Activated T-cell treated with anti-CD3 and anti-CD28 coated beads for 4 hours (primary cell): ENCODE data around the gene GCSAM.
A peak's percentile ranks its signal among the peaks of the same experiment; 100 is the strongest.

ENCODE experiments used
- DNase-seq: peaks from one replicate; pipeline ENCODE4 v3.0.0-alpha.2; 2020

GCSAM gene, protein sequence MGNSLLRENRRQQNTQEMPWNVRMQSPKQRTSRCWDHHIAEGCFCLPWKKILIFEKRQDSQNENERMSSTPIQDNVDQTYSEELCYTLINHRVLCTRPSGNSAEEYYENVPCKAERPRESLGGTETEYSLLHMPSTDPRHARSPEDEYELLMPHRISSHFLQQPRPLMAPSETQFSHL

DNA sequence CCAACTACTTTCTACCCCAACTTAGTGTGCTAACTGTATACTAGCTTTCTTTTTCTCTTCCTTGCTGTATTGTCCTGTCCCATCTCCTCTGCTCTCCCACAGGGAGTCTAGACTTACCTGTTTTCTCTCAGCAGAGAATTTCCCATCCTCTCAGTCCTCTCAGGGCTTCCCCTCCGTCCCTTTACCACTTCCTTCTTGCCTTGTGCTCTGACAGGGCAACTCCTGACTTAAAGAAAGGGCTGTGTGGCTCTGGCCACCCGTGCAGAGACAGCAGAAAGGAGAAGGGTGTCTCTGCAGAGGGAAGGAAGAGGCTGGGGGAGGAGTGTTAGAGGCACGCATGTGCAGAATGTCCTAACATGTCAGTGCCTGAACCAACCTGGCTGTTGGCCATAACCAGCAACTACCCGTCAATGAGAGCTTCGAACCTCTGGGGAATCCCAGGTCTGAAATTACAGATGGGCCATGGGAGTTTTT lies at the start of gene GCSAM:
GCSAM (minus strand) TSS at position 274 of the 474 bp plus-strand sequence; CDS start at position 146, 128 bp downstream.
- DNase-seq: peak; percentile 42

DNA sequence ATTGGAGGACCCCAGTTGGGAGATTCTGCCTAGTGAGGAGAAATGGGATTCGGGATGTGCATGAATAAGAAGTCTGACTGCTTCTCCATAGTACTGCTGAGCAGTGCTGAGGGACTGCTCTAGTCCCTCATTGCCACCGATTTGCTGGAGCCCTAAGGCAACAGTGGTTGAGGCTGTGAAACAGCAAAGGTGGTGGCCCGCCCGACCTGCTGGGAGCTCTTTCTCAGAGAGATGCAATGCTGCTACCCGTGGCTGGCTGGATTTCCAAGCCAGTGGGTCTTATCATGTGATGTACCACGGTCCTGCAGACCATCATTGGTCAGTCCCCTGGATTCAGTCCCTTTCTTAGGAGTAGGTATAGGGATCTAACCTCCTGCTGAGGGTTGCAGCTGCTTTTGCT lies 42.6 kb upstream of the GCSAM start:
- DNase-seq: no peak

DNA sequence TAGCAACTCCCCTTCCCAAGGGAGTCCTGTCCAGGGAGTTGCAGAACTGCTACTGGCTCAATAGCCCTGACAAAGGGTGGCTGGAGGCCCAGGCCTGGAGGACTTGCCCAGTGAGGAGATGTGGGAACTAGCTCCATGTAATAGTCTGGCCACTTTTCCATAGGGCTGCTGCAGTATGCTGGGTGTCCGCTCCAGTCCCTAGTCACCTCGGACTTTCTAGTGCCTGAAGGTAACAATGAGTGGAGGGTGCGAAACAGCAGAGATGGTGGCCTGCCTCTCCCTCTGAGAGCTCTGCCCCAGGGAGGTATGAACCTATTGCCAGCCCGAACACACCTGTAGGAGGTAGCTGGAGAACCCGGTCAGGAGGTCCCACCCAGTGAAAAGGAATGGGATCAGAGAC lies 42.0 kb upstream of the GCSAM start:
- no peak for DNase-seq

DNA sequence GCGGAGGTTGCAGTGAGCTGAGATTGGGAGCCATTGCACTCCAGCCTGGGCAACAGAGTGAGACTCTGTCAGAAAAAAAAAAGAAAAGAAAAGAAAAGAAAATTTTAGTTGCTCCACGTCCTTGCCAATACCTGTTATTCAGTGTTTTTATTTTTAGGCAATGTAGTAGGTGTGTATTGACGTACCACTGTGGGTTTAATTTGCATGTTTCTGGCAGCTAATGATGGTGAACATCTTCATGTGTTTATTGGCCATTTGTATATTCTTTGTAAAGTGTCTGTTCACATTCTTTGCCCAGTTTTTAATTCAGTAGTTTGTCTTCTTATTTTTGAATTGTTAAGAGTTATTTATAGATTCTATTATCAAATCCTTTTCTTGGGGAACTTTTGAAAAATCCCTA lies 38.1 kb upstream of the GCSAM start:
- no peak for DNase-seq

DNA sequence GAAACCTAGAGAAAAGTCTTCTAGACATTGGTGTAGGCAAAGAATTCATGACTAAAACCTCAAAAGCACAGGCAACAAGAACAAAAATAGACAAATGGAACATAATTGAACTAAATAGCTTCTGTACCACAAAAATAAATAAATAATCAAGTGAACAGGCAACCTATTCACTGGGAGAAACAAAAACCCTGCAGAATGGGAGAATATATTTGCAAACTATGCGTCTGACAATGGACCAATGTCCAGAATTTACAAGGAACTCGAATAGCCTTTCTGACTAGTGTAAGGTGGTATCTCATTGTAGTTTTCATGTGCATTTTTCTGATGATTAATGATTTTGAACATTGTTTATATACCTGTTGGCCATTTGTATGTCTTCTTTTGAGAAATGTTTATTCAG lies 37.0 kb upstream of the GCSAM start:
- no peak for DNase-seq

DNA sequence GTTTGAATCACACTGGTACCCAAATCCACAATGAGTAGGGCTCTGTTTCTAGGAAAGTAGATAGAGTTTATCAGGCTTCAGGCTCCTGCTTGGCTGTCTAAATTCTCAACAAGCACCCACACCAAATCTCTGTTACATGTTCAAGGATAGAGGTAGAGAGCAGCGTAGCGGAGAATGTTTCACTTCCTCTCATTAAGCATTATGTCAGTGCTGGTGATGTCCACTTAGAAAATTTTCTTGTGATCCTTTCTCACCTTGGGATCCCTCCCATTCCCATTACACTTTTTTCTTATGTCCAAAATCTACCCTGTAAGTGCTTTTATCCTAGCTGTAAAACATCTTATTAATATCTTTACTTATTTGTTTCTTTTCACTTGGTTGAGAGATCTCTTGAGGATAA lies 34.7 kb upstream of the GCSAM start:
- DNase-seq: no peak

DNA sequence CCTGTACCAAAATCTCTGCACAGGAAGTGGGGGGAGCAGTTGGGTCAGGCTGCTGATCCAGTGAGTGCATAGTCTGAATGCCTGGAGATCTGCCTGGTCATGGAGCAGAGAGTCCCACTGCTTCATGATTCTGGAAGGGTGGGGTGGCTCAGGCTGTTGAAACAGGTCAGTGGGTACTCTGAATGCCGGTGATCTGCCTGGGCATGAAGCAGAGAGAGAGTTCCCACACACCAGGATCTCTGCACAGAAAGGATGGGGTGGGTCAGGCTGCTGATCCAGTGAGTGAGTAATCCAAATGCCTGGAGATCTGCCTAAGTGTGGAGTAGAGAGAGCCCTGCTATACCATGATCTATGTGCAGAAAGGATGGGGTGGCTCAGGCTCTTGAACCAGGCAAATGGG lies 16.1 kb upstream of the GCSAM start:
- no peak for DNase-seq

DNA sequence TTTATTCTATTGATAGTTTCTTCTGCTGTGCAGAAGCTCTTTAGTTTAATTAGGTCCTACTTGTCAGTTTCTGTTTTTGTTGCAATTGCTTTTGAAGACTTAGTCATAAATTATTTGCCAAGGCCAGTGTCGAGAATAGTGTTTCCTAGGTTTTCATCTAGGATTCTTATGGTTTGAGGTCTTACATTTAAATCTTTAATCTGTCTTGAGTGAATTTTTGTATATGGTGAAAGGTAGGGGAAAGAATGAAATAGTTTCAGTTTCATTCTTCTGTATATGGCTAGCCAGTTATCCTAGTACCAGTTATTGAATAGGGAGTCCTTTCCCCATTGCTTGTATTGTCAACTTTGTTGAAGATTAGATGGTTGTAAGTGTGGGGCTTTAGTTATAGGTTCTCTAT lies 10.6 kb upstream of the GCSAM start:
- DNase-seq: no peak

DNA sequence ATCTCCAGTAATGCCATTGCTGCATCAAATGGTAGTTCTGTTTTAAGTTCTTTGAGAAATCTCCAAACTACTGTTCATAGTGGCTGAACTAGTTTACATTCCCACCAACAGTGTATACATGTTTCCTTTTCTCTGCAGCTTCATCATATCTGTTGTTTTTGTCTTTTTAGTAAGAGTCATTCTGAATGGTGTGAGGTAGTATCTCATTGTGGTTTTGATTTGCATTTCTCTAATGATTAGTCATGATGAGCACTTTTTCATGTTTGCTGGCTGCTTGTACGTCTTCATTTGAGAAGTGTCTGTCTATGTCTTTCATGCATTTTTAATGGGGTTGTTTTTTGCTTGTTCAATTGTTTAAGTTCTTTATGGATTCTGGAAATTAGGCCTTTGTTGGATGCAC lies 10.2 kb upstream of the GCSAM start:
- DNase-seq: no peak

DNA sequence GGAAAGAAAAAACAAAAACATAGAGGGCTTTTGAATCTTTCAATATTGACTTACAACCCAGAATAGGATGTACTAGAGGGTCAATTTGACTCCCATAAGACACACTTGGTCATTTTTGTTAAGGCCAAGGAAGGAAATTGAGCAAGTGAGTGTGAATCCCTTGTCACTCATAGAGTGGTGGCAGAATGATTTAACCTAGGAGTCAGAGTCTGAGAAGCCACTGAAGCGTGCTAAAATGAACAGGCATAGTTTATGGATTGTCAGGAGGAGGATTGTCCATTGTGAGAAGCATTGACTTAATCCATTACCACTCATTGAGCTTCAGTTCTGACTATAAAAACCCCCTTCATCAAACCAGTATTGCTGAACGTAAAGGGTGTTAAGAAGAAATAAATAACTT lies 8.2 kb upstream of the GCSAM start:
- no peak for DNase-seq

DNA sequence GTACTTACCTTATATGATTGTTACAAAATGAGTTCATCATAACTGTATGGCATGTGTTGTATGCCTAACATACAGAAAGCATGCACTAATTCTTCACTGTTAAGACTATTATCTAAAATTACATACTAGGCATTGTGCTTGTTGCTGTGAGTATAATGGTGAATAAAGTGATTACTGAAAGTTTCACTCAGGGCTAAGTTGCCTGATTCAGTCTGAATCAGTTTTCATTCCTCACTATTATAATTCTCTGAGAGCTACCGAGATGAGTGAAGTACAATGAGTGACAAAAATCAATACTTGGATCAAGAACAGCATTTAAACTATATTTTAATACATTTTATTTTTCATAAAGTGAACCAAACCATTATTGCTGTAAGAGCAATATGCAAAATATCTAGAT lies 7.5 kb upstream of the GCSAM start:
- no peak for DNase-seq

DNA sequence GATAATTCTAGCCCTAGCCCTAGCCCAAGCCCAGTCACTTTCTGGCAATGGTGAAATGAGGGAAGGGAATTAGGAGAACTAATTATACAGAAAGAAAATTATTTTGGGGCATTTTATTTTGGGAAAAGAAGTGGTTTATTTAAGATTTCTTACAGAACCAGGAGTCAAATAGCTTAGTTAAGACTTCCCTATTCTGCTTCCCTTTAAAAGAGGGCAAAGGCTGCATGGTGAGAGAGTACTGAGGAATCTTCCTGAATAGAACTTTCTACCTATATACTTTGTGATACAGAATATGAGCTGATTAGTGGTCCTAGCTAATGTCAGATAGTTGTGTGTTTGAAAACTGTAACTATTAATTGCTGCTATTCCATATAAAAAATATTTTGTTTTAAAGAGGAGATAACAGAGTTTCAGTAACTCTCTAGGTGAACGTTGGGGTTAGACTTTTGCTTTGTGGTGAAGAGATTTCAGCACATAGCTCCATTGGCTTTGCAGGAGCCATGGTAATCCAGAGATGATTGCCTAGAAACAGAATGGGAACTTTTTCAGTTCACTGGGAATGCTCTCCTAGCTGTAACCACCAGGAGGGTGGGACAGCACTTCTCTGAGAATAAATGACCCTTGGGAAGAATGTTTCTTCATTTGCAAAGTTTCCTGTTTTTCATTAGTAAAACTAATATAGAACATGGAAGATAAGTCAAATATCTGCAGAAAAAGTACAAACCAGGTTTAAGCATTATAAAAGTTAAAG lies 5.3 kb upstream of the GCSAM start:
- DNase-seq: no peak

DNA sequence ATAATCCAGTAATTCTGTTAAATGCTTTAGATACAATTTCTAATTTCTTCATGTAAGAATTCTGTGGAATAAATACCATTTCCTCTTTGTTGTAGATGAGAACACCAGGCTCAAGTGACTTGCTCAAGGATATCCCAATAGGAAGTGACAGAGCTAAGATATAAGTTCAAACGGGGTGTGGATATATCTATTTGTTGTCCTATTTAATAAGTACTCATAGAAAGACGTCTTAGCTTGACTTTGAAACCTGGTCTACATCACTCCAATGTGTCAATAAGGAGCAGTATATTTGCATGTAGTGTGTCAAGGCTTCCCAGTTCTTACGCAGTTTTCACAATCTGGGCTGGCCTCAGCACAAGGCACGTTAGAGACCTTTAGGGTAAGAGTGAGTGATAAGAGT lies 4.7 kb upstream of the GCSAM start:
- DNase-seq: no peak

DNA sequence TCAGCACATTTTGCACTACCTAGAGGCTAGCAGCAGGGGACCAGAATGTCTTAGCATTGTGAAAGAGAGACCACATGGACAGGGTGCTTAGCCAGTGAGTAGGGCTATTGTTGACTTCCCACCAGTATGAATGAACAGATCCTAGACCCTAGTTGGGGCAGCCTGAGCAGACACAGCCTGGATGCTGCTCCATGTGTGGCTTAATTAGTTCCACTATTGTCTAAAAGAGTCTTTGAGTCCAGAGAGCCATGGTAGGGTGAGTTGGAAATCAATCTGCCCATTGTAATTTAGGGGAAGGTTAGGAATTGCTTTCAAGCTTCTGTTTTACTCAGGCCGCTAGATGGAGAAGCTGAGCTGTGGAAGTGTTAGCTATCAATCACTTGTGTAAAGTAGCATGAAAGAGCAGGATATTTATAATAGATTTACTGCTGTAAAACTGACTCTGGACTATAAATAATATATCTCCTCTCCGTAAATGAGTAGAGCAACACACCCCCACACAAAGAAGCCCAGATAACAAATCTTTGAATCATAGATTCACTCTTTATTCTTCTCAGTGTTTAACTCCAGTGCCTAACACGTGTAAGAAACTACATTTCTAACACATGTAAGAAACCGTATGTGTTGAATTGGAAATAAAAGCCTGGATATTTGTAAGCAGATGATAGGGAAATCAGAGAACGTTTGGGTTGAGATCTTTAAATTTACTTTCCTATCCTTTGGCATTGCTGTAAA lies 4.1 kb upstream of the GCSAM start:
- DNase-seq: no peak

DNA sequence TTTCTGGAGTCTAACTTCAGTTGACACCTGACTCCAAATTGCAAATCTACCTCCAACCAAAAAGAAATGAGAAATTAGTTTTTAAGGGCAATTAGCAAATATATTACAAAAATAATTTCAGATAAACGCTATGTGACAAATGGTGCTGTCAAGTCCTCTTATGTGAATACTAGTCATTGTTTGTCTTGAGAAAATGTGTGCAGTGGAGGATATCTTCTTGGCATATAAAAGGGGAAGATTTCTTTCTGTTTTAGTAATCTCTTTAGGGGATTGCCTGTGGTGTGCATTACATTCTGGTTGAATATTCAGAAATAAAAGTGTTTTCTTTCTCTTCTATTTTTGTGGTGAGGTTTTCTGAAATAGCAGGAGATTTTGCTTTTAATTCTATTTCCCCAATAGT lies 3.0 kb upstream of the GCSAM start:
- DNase-seq: no peak

DNA sequence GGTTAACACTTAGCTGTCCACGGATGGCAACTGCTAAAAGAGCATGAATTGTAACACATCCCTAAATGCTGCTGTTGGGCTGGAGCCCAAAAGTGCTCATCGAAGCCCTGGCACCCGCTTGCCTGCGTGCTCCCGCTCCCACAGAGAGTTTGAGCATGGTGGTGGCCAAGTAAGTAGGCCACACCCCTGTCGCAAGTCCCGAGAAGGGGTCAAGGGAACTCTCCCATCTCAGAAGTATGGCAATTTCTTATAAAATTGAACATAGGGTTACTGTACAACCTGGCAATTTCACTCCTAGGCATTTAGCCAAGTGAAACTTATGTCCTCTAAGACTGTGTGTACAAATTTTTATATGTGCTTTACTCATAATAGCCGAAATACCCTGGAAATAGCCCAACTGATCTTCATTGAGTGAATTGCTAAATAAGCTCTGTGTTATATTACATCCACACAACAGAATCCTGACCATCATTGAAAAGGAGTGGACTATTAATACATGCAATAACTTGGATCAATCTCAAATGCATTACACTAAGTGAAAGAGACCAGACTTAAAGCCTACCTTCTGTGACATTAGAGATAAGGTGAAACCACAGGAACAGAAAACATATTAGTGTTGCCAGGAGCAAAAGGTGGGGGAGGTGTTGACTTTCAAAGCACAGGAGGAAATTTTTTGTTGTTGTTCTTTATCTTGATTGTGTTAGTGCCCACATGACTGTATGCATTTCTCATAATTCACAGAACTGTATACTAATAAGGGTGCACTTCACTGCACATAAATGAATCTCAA lies 1.5 kb upstream of the GCSAM start:
- no peak for DNase-seq

DNA sequence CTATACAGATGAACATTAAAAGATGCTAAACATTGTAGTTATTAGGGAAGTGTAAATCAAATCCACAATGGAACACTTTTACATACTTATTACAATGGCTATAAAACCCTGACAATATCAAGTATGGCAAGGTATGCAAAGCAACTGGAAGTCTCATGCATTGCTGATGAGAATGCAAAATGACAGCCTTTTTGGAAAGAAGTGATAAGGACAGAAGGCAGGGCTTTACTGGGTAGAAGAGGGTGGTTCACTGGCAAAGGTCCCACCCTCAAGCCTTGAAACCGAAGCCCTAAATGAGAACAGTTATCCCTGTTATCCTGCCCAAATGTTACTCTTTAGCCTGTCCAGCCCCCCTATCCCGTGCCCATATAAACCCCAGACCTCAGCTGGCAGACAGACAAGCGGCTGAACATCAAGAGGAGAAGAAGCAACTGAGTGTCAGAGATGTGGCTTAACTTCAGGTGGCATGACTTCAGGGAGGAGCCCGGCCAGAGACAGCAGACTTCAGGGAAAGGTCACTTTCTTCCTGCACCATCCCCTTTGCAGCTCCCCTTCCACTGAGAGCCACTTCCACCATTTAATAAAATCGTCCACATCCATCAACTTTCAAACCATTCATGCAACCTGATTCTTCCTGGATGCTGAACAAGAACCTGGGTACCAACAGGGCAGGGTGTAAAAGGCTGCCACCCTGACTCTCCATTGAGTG lies 732 bp upstream of the GCSAM start:
- no peak for DNase-seq

DNA sequence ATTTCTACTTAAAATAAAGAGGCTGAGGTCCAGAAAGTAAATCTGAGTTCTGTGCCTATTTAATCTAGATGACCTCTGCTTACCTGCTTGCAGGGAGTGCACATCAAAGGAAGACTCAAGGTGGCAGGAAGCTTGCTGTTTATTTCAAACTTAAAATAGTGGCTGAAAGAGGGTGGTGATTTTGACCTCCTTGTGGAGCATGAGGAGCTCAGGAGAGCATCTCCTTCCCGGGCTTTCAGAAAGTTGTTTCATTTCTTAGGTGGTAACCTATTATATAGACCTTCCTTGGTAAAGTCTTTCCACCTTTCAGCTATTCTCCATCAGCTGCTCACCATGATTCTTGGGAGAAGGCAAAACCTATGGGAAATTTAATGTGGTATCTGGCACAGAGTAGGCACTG lies 494 bp downstream of the GCSAM start:
- DNase-seq: no peak

DNA sequence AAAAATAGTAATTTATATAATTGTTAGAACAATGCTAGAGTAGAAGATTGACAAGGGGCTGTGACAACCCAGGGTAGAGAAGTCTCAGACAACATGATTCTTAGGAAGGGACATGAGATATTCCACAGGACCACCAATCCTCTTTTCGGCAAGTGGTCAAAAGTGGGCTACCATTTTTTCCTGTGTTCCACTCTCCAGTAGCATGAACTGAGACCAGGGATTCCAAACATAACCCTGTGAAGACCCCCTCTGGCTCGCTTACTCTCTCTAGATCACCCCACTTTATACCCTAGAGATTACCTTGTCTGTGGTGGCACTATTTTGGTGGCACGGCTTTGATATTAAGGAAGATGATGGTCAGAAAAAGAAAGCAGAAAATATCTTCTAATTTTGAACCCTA lies 960 bp downstream of the GCSAM start:
- DNase-seq: no peak

DNA sequence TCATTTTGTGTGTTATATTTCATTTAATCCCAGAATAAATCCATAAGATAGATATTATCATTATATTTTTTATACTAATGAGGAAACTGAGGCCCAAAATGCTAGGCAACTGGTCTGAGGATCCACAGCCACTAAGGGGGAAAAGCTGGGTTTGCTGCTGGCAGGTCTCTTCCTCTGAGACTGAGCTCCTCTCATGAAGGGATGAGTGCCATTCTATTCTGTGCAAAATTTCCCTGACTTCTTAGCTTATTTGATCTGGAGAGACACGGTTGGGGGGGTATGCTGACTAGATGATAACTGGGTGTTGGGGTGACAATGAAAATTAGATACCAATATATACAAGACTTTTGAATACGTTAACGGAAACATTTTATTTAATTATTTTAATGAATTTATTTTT lies 1.9 kb downstream of the GCSAM start:
- DNase-seq: no peak

DNA sequence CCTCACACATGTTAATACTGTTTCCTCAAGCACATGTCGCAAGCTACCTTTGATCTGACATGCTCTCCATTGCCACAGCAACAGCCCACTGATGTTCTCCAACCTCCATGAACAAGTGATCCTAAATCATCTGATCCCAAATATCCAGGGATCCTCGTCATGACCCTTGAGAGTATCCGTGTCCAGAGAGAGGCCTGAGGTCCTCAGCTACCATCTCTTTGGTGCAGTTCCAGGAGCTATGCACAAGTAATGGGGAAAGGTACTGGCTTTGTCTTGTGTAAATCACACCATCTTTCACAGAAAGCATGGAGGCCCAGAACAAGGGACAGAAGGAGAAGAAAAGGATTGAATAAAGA lies 2.4 kb downstream of the GCSAM start:
- no peak for DNase-seq

DNA sequence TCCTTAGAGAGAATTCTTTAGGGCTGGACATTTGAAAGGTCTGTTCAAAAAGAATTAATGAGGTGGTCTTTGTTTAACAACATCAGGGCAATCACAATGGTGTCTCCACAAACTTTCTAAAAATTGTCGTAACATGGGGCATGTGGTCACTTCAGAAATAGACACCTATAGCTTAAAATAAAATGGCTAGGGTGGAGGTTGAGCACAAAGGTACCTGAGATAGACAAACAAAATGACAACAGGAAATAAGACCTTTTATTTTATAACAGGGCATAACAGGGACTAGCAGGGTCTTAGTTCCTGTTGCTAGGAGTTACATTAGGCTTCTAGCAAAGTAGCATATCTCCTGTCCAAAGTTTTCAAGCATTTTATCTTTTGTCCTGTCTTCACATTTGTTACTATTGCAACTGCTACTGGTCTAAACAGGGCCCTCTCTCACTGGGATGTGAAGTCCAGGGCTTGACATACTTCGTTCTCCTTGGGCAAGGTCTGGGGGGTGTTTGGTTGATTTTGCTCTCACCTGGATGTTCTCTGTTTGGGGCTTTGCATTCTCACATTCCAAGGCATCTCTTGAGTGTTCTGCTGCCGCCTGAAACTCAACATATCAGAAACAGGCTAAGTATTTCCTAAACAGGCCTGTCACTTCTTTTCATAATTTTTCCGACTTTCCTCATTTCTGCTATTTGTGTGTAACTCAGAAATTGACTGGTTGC lies 3.0 kb downstream of the GCSAM start:
- DNase-seq: no peak
